Measurements from ENCODE around the gene PID1. TPM values are rescaled to one million over a fixed set of nuclear protein-coding genes. Genes with fewer than 3 reads are reported as not detected.

PID1 gene
- total RNA-seq, 1 donor from 2014 or later = 0.91 TPM

- Mint-ChIP-seq H3K36me3 (ENCODE audit: low read depth) (no peaks in the 10 kb centered on the region), H3K9me3 (peaks cover 3% of the 10 kb centered on the region), H3K27me3 (ENCODE audit: low read depth) (peaks cover 5% of the 10 kb centered on the region), H3K4me1 (no peaks in the 10 kb centered on the region), H3K4me3 (no peak overlapping the region), H3K27ac (ENCODE audit: unreplicated experiment) (no peak overlapping the region)
- TF ChIP-seq CTCF (conservative IDR thresholded peaks at IDR 0.05) = no peak
- DNase-seq (ENCODE audit: low read depth, low spot score) = no peak
Measured at GRCh38 chr2:229210641-229211040, 60.4 kb downstream of the PID1 start.

- TF ChIP-seq CTCF (conservative IDR thresholded peaks at IDR 0.05) = no peak
- DNase-seq (ENCODE audit: low read depth, low spot score) = no peak
- no peaks in the 10 kb centered on the region for H3K4me1 Mint-ChIP-seq
- peak overlapping the region; percentile 17 for H3K27ac Mint-ChIP-seq (ENCODE audit: unreplicated experiment)
- H3K4me3 Mint-ChIP-seq = no peak overlapping the region
- H3K27me3 Mint-ChIP-seq (ENCODE audit: low read depth) = peaks cover 3% of the 10 kb centered on the region
- H3K9me3 Mint-ChIP-seq = peaks cover 3% of the 10 kb centered on the region
- H3K36me3 Mint-ChIP-seq (ENCODE audit: low read depth) = no peaks in the 10 kb centered on the region
Measured at GRCh38 chr2:229206548-229206947, 64.5 kb downstream of the PID1 start.

- Mint-ChIP-seq H3K4me3 (no peak overlapping the region), H3K27me3 (ENCODE audit: low read depth) (no peaks in the 10 kb centered on the region), H3K27ac (ENCODE audit: unreplicated experiment) (no peak overlapping the region), H3K36me3 (ENCODE audit: low read depth) (no peaks in the 10 kb centered on the region), H3K9me3 (peaks cover 3% of the 10 kb centered on the region), H3K4me1 (no peaks in the 10 kb centered on the region)
- no peak for DNase-seq (ENCODE audit: low read depth, low spot score)
- TF ChIP-seq CTCF (conservative IDR thresholded peaks at IDR 0.05) = no peak
Measured at GRCh38 chr2:229205704-229206103, 65.4 kb downstream of the PID1 start.

- no peak for DNase-seq (ENCODE audit: low read depth, low spot score)
- TF ChIP-seq CTCF (conservative IDR thresholded peaks at IDR 0.05) = no peak
- no peak overlapping the region for H3K4me3 Mint-ChIP-seq
- no peaks in the 10 kb centered on the region for H3K36me3 Mint-ChIP-seq (ENCODE audit: low read depth)
- H3K4me1 Mint-ChIP-seq = no peaks in the 10 kb centered on the region
- H3K9me3 Mint-ChIP-seq = no peaks in the 10 kb centered on the region
- H3K27me3 Mint-ChIP-seq (ENCODE audit: low read depth) = peaks cover 9% of the 10 kb centered on the region
- no peak overlapping the region for H3K27ac Mint-ChIP-seq (ENCODE audit: unreplicated experiment)
Measured at GRCh38 chr2:229202646-229203045, 68.4 kb downstream of the PID1 start.

GRCh38 chr2:229201521-229201920, 69.6 kb downstream of the PID1 start:
- no peak for DNase-seq (ENCODE audit: low read depth, low spot score)
- Mint-ChIP-seq H3K27ac (ENCODE audit: unreplicated experiment) (no peak overlapping the region), H3K36me3 (ENCODE audit: low read depth) (no peaks in the 10 kb centered on the region), H3K4me1 (no peaks in the 10 kb centered on the region), H3K9me3 (no peaks in the 10 kb centered on the region), H3K27me3 (ENCODE audit: low read depth) (peaks cover 9% of the 10 kb centered on the region), H3K4me3 (no peak overlapping the region)
- TF ChIP-seq CTCF (conservative IDR thresholded peaks at IDR 0.05) = no peak

GRCh38 chr2:229199267-229199666, 71.8 kb downstream of the PID1 start:
- H3K36me3 Mint-ChIP-seq (ENCODE audit: low read depth) = no peaks in the 10 kb centered on the region
- no peak for DNase-seq (ENCODE audit: low read depth, low spot score)
- H3K27me3 Mint-ChIP-seq (ENCODE audit: low read depth) = peaks cover 9% of the 10 kb centered on the region
- no peak overlapping the region for H3K27ac Mint-ChIP-seq (ENCODE audit: unreplicated experiment)
- H3K4me3 Mint-ChIP-seq = no peak overlapping the region
- no peaks in the 10 kb centered on the region for H3K9me3 Mint-ChIP-seq
- no peak for TF ChIP-seq CTCF (conservative IDR thresholded peaks at IDR 0.05)
- no peaks in the 10 kb centered on the region for H3K4me1 Mint-ChIP-seq
